ENCODE measurements around the gene TCF25.
A peak's percentile ranks its signal among the peaks of the same experiment; 100 is the strongest.

DNA sequence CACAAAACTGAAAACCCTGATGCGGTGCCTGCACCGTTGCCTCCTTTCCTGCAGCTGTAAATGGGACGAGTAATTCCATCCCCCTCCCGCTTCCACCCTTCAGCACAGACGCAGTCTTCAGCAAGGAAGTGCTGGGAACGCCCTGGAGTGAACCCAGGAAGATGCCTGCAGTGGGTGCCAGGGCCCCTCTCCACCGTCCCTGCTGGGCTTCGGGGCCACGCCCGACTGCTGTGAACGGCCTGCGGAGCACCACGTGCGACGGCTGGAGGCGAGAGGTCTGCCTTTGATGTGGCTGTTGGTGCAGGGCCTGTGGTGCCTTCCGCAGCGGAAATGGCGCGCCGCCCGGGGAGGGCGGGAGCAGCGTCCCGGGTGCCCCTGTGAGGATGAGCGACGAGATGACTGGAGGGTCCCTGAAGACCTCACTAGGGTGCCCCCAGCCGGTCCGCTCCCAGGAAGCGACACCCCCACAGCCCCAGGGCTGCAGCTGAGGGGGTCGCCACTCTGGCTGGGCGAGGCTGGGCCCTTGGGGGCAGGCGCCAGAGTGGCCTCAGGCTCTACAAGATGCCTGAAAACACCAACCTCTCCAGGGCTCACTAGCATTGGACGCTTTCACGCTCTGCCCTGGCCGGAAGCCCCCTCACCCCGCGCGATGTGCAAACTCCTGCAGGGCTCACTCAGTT lies 44.5 kb downstream of the TCF25 start:
- TF ChIP-seq, protein P1, sequence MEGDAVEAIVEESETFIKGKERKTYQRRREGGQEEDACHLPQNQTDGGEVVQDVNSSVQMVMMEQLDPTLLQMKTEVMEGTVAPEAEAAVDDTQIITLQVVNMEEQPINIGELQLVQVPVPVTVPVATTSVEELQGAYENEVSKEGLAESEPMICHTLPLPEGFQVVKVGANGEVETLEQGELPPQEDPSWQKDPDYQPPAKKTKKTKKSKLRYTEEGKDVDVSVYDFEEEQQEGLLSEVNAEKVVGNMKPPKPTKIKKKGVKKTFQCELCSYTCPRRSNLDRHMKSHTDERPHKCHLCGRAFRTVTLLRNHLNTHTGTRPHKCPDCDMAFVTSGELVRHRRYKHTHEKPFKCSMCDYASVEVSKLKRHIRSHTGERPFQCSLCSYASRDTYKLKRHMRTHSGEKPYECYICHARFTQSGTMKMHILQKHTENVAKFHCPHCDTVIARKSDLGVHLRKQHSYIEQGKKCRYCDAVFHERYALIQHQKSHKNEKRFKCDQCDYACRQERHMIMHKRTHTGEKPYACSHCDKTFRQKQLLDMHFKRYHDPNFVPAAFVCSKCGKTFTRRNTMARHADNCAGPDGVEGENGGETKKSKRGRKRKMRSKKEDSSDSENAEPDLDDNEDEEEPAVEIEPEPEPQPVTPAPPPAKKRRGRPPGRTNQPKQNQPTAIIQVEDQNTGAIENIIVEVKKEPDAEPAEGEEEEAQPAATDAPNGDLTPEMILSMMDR (IDR thresholded peaks at IDR 0.05 in 8 of 11, conservative IDR thresholded peaks at IDR 0.05 in 3 of 11) = no peak
- peak; percentile 90 to 92 (median 91) for TF ChIP-seq POLR2AphosphoS5 (IDR thresholded peaks at IDR 0.05)

All from spleen (tissue), 7 donors.